H1 (cell line): ENCODE data around the gene C4orf33. TPM values are rescaled to one million over a fixed set of nuclear protein-coding genes. Genes with fewer than 3 reads are reported as not detected.

Source experiments
- CTCF ChIA-PET: fragments of 300-600 bp; sonication (Branson Sonifier 250); formaldehyde crosslinking; loops from one replicate; lab custom pipeline; 2021; ENCODE audit not compliant: partially characterized antibody; lab: Charles Lee
- POLR2A ChIA-PET: fragments of 300-600 bp; sonication (Branson Sonifier 250); formaldehyde crosslinking; loops from one replicate; lab custom pipeline; 2021; ENCODE audit warnings: inconsistent platforms; ENCODE audit not compliant: partially characterized antibody; lab: Charles Lee
- DNase-seq, 2 experiments: peaks; one replicate each; pipeline versions ENCODE4 v3.0.0 to v3.0.0-alpha.2; 2010 to 2022; ENCODE audit warnings: low spot score in 2 of 2, low read depth in 1 of 2, mixed read lengths in 1 of 2
- FAIRE-seq: peaks from 2 replicates; lab custom pipeline; 2011; peaks lifted over from hg19 to GRCh38; lab: Jason Lieb, UNC
- H2AFZ ChIP-seq: 2 replicates; pipeline ENCODE4 v1.8.1; 2012; ENCODE audit warnings: low read length, inconsistent platforms
- H2AK5ac ChIP-seq: 2 replicates; pipeline ENCODE4 v1.6.1; 2013; ENCODE audit warnings: low read depth, low read length
- H2BK120ac ChIP-seq: replicated peaks from 2 replicates; pipeline ENCODE3; 2013; ENCODE audit warnings: low read depth, low read length, inconsistent platforms
- H2BK12ac ChIP-seq: 2 replicates; pipeline ENCODE4 v1.6.1; 2013; ENCODE audit warnings: low read depth, low read length
- H2BK15ac ChIP-seq: 2 replicates; pipeline ENCODE4 v1.6.1; 2013; ENCODE audit warnings: low read length
- H2BK20ac ChIP-seq: 2 replicates; pipeline ENCODE4 v1.6.1; 2013; ENCODE audit warnings: low read length
- H2BK5ac ChIP-seq: 2 replicates; pipeline ENCODE4 v1.6.1; 2013; ENCODE audit warnings: low read depth, low read length
- H3K14ac ChIP-seq: 2 replicates; pipeline ENCODE4 v1.6.1; 2013; ENCODE audit warnings: inconsistent platforms; ENCODE audit not compliant: insufficient read length
- H3K18ac ChIP-seq: 2 replicates; pipeline ENCODE4 v1.6.1; 2013; ENCODE audit warnings: low read length; ENCODE audit errors: extremely low read depth
- H3K23ac ChIP-seq: 2 replicates; pipeline ENCODE4 v1.6.1; 2013; ENCODE audit warnings: inconsistent platforms; ENCODE audit not compliant: insufficient read length
- H3K23me2 ChIP-seq: 2 replicates; pipeline ENCODE4 v1.6.1; 2013; ENCODE audit warnings: low read depth, low read length
- H3K27ac ChIP-seq: 2 replicates; pipeline ENCODE4 v1.6.1; 2011; ENCODE audit warnings: low read depth, low read length, inconsistent platforms
- H3K27me3 ChIP-seq, 4 experiments: replicated peaks in 1 of 4; 1 replicate in 1 of 4; 2 replicates in 3 of 4; pipeline versions ENCODE4 v1.6.1 to v1.8.1; 2011 to 2013; ENCODE audit warnings: low read length in 3 of 4, mild to moderate bottlenecking in 3 of 4, inconsistent platforms in 2 of 4, mixed read lengths in 2 of 4, moderate library complexity in 1 of 4; ENCODE audit not compliant: control insufficient read depth in 3 of 4, insufficient read depth in 3 of 4; ENCODE audit errors: extremely low read depth in 1 of 4
- H3K36me3 ChIP-seq, 4 experiments: 2 replicates each; pipeline versions ENCODE4 v1.6.1 to v1.8.1; 2011 to 2013; ENCODE audit warnings: mild to moderate bottlenecking in 4 of 4, low read length in 3 of 4, moderate library complexity in 2 of 4, control low read depth in 1 of 4, inconsistent platforms in 1 of 4; ENCODE audit not compliant: insufficient read depth in 4 of 4, control insufficient read depth in 2 of 4
- H3K4ac ChIP-seq: replicated peaks from 2 replicates; pipeline ENCODE3; 2013; ENCODE audit warnings: low read length, low read depth, mixed read lengths, inconsistent platforms; ENCODE audit not compliant: insufficient read length
- H3K4me1 ChIP-seq, 4 experiments: replicated peaks in 1 of 4; 1 replicate in 1 of 4; 2 replicates in 3 of 4; pipeline versions ENCODE4 v1.6.1 to v1.8.1; 2011 to 2013; ENCODE audit warnings: low read length in 3 of 4, inconsistent platforms in 2 of 4, mixed read lengths in 1 of 4; ENCODE audit not compliant: insufficient read depth in 4 of 4, control insufficient read depth in 3 of 4
- H3K4me2 ChIP-seq, 2 experiments: 2 replicates each; pipeline versions ENCODE4 v1.6.1 to v1.8.1; 2011 to 2013; ENCODE audit warnings: low read depth in 2 of 2, low read length in 2 of 2, control low read depth in 1 of 2, inconsistent platforms in 1 of 2, mild to moderate bottlenecking in 1 of 2; ENCODE audit not compliant: insufficient read depth in 1 of 2
- H3K4me3 ChIP-seq, 4 experiments: fragments of 200-600, 300-600 bp in 1 of 4; sonication (generic), shearing (Covaris generic), sonication (Bioruptor Twin) in 1 of 4; 2 replicates each; pipeline versions ENCODE4 v1.5.1 to v1.8.1; 2011 to 2016; ENCODE audit warnings: low read length in 4 of 4, low read depth in 3 of 4, control low read depth in 2 of 4, inconsistent platforms in 2 of 4, mild to moderate bottlenecking in 2 of 4, mixed read lengths in 1 of 4, moderate library complexity in 1 of 4; ENCODE audit not compliant: insufficient read depth in 2 of 4; ENCODE audit errors: extremely low read depth in 1 of 4
- H3K56ac ChIP-seq: replicated peaks from 2 replicates; pipeline ENCODE3; 2013; ENCODE audit warnings: low read depth, mild to moderate bottlenecking, mixed read lengths, low read length, inconsistent platforms; ENCODE audit not compliant: insufficient read length
- H3K79me1 ChIP-seq: 2 replicates; pipeline ENCODE4 v1.6.1; 2013; ENCODE audit warnings: low read depth, low read length, control low read depth
- H3K79me2 ChIP-seq, 2 experiments: 2 replicates each; pipeline versions ENCODE4 v1.6.1 to v1.8.1; 2012 to 2013; ENCODE audit warnings: low read length in 2 of 2, mild to moderate bottlenecking in 2 of 2, inconsistent platforms in 1 of 2; ENCODE audit not compliant: insufficient read depth in 2 of 2, control insufficient read depth in 1 of 2
- H3K9ac ChIP-seq, 4 experiments: replicated peaks in 1 of 4; 1 replicate in 1 of 4; 2 replicates in 3 of 4; pipeline versions ENCODE4 v1.6.1 to v1.8.1; 2011 to 2013; ENCODE audit warnings: low read depth in 3 of 4, low read length in 3 of 4, control low read depth in 2 of 4, mild to moderate bottlenecking in 2 of 4, moderate library complexity in 2 of 4, inconsistent platforms in 1 of 4; ENCODE audit errors: extremely low read depth in 1 of 4
- H3K9me3 ChIP-seq, 2 experiments: 2 replicates each; pipeline versions ENCODE4 v1.6.1 to v1.8.1; 2012 to 2013; ENCODE audit warnings: mild to moderate bottlenecking in 2 of 2, moderate library complexity in 2 of 2, control low read depth in 1 of 2, inconsistent platforms in 1 of 2, low read depth in 1 of 2, low read length in 1 of 2, mixed read lengths in 1 of 2; ENCODE audit not compliant: insufficient read depth in 2 of 2
- H4K20me1 ChIP-seq, 2 experiments: replicated peaks in 1 of 2; 2 replicates each; pipeline versions ENCODE3 to v1.8.1; 2011 to 2013; ENCODE audit warnings: inconsistent platforms in 2 of 2, low read length in 2 of 2, mild to moderate bottlenecking in 1 of 2; ENCODE audit not compliant: insufficient read depth in 2 of 2, control insufficient read depth in 1 of 2
- H4K5ac ChIP-seq: 2 replicates; pipeline ENCODE4 v1.6.1; 2013; ENCODE audit warnings: low read length, low read depth, mixed read lengths, inconsistent platforms; ENCODE audit not compliant: insufficient read length
- H4K8ac ChIP-seq: 2 replicates; pipeline ENCODE4 v1.8.0; 2013; ENCODE audit warnings: mild to moderate bottlenecking, moderate library complexity, low read length, inconsistent platforms; ENCODE audit not compliant: insufficient read depth; ENCODE audit errors: extremely low read depth
- H4K91ac ChIP-seq: replicated peaks from 2 replicates; pipeline ENCODE3; 2013; ENCODE audit warnings: low read length, mixed read lengths, inconsistent platforms; ENCODE audit not compliant: insufficient read length
- BRCA1 ChIP-seq: IDR thresholded peaks from 2 replicates; pipeline ENCODE4 v1.6.1; 2012; ENCODE audit warnings: low read depth, low read length, improper control_type of control experiment
- KDM5A ChIP-seq: fragments of 200-600 bp; IDR thresholded peaks from 2 replicates; pipeline ENCODE4 v1.7.1; 2012; ENCODE audit warnings: mild to moderate bottlenecking, low read length, inconsistent platforms, mixed read lengths
- MAFK ChIP-seq: IDR thresholded peaks from 2 replicates; pipeline ENCODE4 v1.6.1; 2012; ENCODE audit warnings: low read depth, mild to moderate bottlenecking, improper control_type of control experiment, low read length
- NRF1 ChIP-seq: IDR thresholded peaks from 2 replicates; pipeline ENCODE4 v1.6.1; 2011; ENCODE audit warnings: mild to moderate bottlenecking, low read depth, low read length, improper control_type of control experiment
- SIX5 ChIP-seq: IDR thresholded peaks from 2 replicates; pipeline ENCODE4 v1.6.1; 2011; ENCODE audit warnings: mild to moderate bottlenecking, low read depth, low read length
- SP4 ChIP-seq: IDR thresholded peaks from 2 replicates; pipeline ENCODE4 v1.6.1; 2012; ENCODE audit warnings: low read length, inconsistent platforms
- SUZ12 ChIP-seq: fragments of 200-600 bp; sonication (generic); IDR thresholded peaks from 2 replicates; pipeline ENCODE4 v1.6.1; 2012; ENCODE audit warnings: mild to moderate bottlenecking, inconsistent platforms, low read length, moderate library complexity, mixed read lengths
- TEAD4 ChIP-seq: IDR thresholded peaks from 2 replicates; pipeline ENCODE4 v1.6.1; 2012; ENCODE audit warnings: low read depth, low read length, inconsistent platforms, mixed read lengths
- WGBS, 2 experiments: shearing (Covaris generic) in 1 of 2; methylation state at CpG; one replicate each; pipeline versions ENCODE4 v1.1.6 to v1.1.7; 2013 to 2015; ENCODE audit warnings: low lambda C conversion rate in 2 of 2, mixed read lengths in 2 of 2, inconsistent platforms in 1 of 2, low coverage in 1 of 2, missing lambda C conversion rate in 1 of 2; ENCODE audit not compliant: insufficient replicate concordance in 2 of 2, insufficient coverage in 1 of 2, insufficient read length in 1 of 2; ENCODE audit errors: extremely low coverage in 1 of 2, missing lambda C conversion rate in 1 of 2; 5-methylcytosine and 5-hydroxymethylcytosine counted together
- polyA plus RNA-seq, 7 experiments: library from polyadenylated mRNA; depleted of rRNA in 3 of 7; stranded (reverse) in 5 of 7; unstranded in 2 of 7; fragments of >200 nt in 5 of 7; fragments of 200-250 nt in 2 of 7; gene quantifications; 1 replicate in 5 of 7; 2 replicates in 1 of 7; 4 replicates in 1 of 7; pipeline versions ENCODE4 v1.2.1 to v1.2.3, GENCODE V29; 2011 to 2013; ENCODE audit warnings: missing spikeins in 2 of 7, mixed read lengths in 2 of 7
- total RNA-seq: library from RNA; stranded (reverse); fragmentation: NEBNext Ultra II Directional; extraction: Animal tissue kit (Norgen Biotek cat#: 25700); gene quantifications from 2 replicates; pipeline ENCODE4 v1.2.1, GENCODE V29; 2021

C4orf33 gene
- total and polyA plus RNA-seq, 2 of the 8 experiments (the other 6 are each of a cell fraction or from before 2014, with no cell fraction given), result 3.4 to 6.0 TPM

DNA sequence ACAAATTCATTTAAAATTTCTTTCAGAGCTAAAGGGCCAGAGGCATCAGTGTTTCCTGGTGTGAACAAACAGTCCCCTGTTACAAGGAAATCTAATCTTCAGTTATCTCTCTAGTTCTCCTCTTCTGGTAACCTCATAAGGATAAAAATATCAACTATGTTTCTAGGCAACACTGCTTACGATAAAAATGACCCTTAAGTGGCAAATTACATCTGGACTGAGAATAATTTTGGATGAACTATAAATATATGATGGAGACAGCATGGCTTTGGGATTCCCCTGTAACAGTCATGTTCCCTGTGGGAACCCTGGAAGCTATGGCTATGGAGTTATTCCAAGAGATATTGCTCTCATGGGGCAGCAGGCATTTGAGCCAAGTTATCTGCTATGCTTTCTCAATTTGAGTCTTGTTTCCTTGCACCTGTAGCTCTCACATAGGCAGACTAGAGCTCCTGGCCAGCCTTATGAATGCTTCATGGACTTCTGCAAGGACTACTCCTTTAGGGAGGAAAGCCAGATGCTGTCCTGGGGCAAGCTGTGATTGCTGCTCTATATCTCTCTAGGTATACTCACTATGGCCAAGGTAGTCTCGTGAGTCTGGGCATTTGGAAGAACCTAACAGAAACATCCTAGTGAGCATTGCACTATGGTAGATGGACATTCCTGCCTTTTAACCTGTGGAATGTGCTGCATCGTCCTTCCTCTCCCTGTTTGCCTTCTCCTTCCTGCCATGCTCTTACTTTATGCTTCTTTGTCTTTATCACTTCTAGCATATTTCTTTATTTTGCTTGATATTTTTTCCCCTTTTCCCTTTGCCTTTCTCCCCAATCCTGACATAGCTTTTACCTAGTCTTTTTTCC is 14.2 kb downstream of the C4orf33 start:
- Histone ChIP-seq H2BK12ac (no peak overlapping the region), H3K4ac (no peak overlapping the region), H3K23ac (no peak overlapping the region), H2BK20ac (no peak overlapping the region), H2AK5ac (no peak overlapping the region), H2AFZ (peak overlapping the region; percentile 82; the same call in 1 of the 2 replicates), H3K4me1 (peaks cover 0 to 2% (median 0%) of the 10 kb centered on the region in 4 experiments; a peak in 2 of 7 replicates), H3K27ac (no peak overlapping the region), H3K79me2 (no peaks in the 10 kb centered on the region), H4K20me1 (no peaks in the 10 kb centered on the region), H4K91ac (no peak overlapping the region), H2BK15ac (no peak overlapping the region), H3K4me2 (no peak overlapping the region), H2BK5ac (no peak overlapping the region), H3K79me1 (no peaks in the 10 kb centered on the region), H3K18ac (no peak overlapping the region), H3K36me3 (no peaks in the 10 kb centered on the region), H3K9me3 (no peaks in the 10 kb centered on the region), H3K27me3 (peaks cover 0 to 1% (median 0%) of the 10 kb centered on the region in 4 experiments; a peak in 1 of 7 replicates), H3K23me2 (no peaks in the 10 kb centered on the region), H2BK120ac (no peak overlapping the region), H3K14ac (no peak overlapping the region), H3K56ac (no peak overlapping the region), H4K8ac (no peak overlapping the region), H3K9ac (no peak overlapping the region), H3K4me3 (no peak overlapping the region), H4K5ac (no peak overlapping the region)
- TF ChIP-seq NRF1, result no peak
- TF ChIP-seq KDM5A, result no peak
- TF ChIP-seq SP4, result no peak
- TF ChIP-seq BRCA1, result no peak
- TF ChIP-seq TEAD4, result peak; percentile 73
- no peak for TF ChIP-seq SIX5
- no peak for TF ChIP-seq MAFK
- TF ChIP-seq SUZ12, result no peak
- ChIA-PET POLR2A (interaction anchor here (0.6 to 1.5 kb wide), 2 partner anchors 17 to 1044 kb away, joined by 3 to 4 read pairs; partner anchors contain the start of gene SCLT1), CTCF (no interaction called here)
- peak; percentile 66 for FAIRE-seq
- DNase-seq, result no peak
- WGBS, 2 experiments, result 91% methylated on average over 3 of the region's 3 CpGs; no CpG with 5 or more reads in 1 of the 2 experiments
